ENCODE measurements around the gene PKP4.

Gene PKP4

GRCh38 chr2:158629116-158629515 lies 172.4 kb downstream of the PKP4 start:
- POLR2A ChIA-PET: no interaction called here
- DNase-seq (ENCODE audit: extremely low spot score): no peak
- CTCF ChIA-PET: interaction anchor here (1.2 kb wide), 1 partner anchor 10 kb away, joined by 5 read pairs; no protein-coding TSS in a partner anchor
- TF ChIP-seq CTCF (IDR thresholded peaks at IDR 0.05; ENCODE audit: control extremely low read depth, extremely low read depth, low read depth, missing control alignments): no peak

- no peak for TF ChIP-seq CTCF (IDR thresholded peaks at IDR 0.05; ENCODE audit: control extremely low read depth, extremely low read depth, low read depth, missing control alignments)
- POLR2A ChIA-PET: no interaction called here
- CTCF ChIA-PET: no interaction called here
- no peak for DNase-seq (ENCODE audit: extremely low spot score)
These were observed 176.5 kb downstream of the PKP4 start for GRCh38 chr2:158633261-158633660.

- CTCF ChIA-PET: no interaction called here
- no peak for DNase-seq (ENCODE audit: extremely low spot score)
- TF ChIP-seq CTCF (IDR thresholded peaks at IDR 0.05; ENCODE audit: control extremely low read depth, extremely low read depth, low read depth, missing control alignments): no peak
These were observed 177.9 kb downstream of the PKP4 start for GRCh38 chr2:158634627-158635026.

GRCh38 chr2:158635961-158636601 lies 179.3 kb downstream of the PKP4 start:
- POLR2A ChIA-PET: no interaction called here
- no peak for TF ChIP-seq CTCF (IDR thresholded peaks at IDR 0.05; ENCODE audit: control extremely low read depth, extremely low read depth, low read depth, missing control alignments)
- DNase-seq (ENCODE audit: extremely low spot score): no peak
- CTCF ChIA-PET: interaction anchor here (0.7 to 1.1 kb wide), 4 partner anchors 23 to 88 kb away, joined by 3 to 4 read pairs (median 3); no protein-coding TSS in a partner anchor

More at GRCh38 chr2:158634627-158635026, 177.9 kb downstream of the PKP4 start:
- POLR2A ChIA-PET: no interaction called here

- POLR2A ChIA-PET: no interaction called here
- DNase-seq (ENCODE audit: extremely low spot score): no peak
- no peak for TF ChIP-seq CTCF (IDR thresholded peaks at IDR 0.05; ENCODE audit: control extremely low read depth, extremely low read depth, low read depth, missing control alignments)
- CTCF ChIA-PET: no interaction called here
These were observed 180.6 kb downstream of the PKP4 start for GRCh38 chr2:158637357-158637756.

- ChIA-PET POLR2A (no interaction called here), CTCF (interaction anchor here (0.9 kb wide), 1 partner anchor 9 kb away, joined by 3 read pairs; no protein-coding TSS in a partner anchor)
- no peak for DNase-seq (ENCODE audit: extremely low spot score)
- no peak for TF ChIP-seq CTCF (IDR thresholded peaks at IDR 0.05; ENCODE audit: control extremely low read depth, extremely low read depth, low read depth, missing control alignments)
These were observed 187.4 kb downstream of the PKP4 start for GRCh38 chr2:158644139-158644538.
